Large intestine (tissue), 12 donors: ENCODE data around the gene DNAJB4. TPM values are rescaled to one million over a fixed set of nuclear protein-coding genes. Genes with fewer than 3 reads are reported as not detected.

Source experiments
- DNase-seq, 2 donors: peaks; one replicate each; pipeline versions ENCODE4 v3.0.0 to v3.0.0-alpha.2; 2013
- H3K27ac ChIP-seq: one replicate; pipeline ENCODE4 v1.5.1; 2013; ENCODE audit warnings: low read length
- H3K27me3 ChIP-seq: 2 replicates; pipeline ENCODE4 v1.6.1; 2013; ENCODE audit warnings: low read length; ENCODE audit not compliant: control insufficient read depth, insufficient read depth
- H3K36me3 ChIP-seq: 2 replicates; pipeline ENCODE4 v1.6.1; 2013; ENCODE audit warnings: low read length; ENCODE audit not compliant: control insufficient read depth, insufficient read depth
- H3K4me1 ChIP-seq: one replicate; pipeline ENCODE4 v1.6.1; 2013; ENCODE audit warnings: low read length; ENCODE audit not compliant: control insufficient read depth, insufficient read depth
- H3K4me3 ChIP-seq: one replicate; pipeline ENCODE4 v1.5.1; 2013; ENCODE audit warnings: low read length
- H3K9me3 ChIP-seq: one replicate; pipeline ENCODE4 v1.6.1; 2013; ENCODE audit warnings: mild to moderate bottlenecking, low read depth, low read length, moderate library complexity; ENCODE audit not compliant: control insufficient read depth
- WGBS: methylation state at CpG from one replicate; pipeline ENCODE4 v1.1.5; 2013; ENCODE audit warnings: low lambda C conversion rate; ENCODE audit not compliant: insufficient coverage; 5-methylcytosine and 5-hydroxymethylcytosine counted together
- long read RNA-seq, 11 donors: transcript quantifications; one replicate each; lab custom pipeline, GENCODE V29; 2026
- polyA plus RNA-seq: library from polyadenylated mRNA; unstranded; fragments of 120-200 nt; gene quantifications from one replicate; pipeline ENCODE4 v1.2.1, GENCODE V29; 2013

DNAJB4 gene
- polyA plus RNA-seq = 29.7 TPM
- long read RNA-seq, donor 1, partial matches to known transcripts = 0 of 2 reads
- long read RNA-seq, donor 1, other reads (novel, unspliced or antisense) = 0 of 2 reads
- long read RNA-seq, donor 2, transcript DNAJB4-201 (3 exons, 2,988 nt) = major isoform, 7 of 14 reads
- long read RNA-seq, donor 2, partial matches to known transcripts = 6 of 14 reads
- long read RNA-seq, donor 2, other reads (novel, unspliced or antisense) = 0 of 14 reads
- long read RNA-seq, donor 3 = 0 reads
- long read RNA-seq, donor 4, partial matches to known transcripts = 0 of 2 reads
- long read RNA-seq, donor 4, other reads (novel, unspliced or antisense) = 0 of 2 reads
- long read RNA-seq, donor 5, transcript DNAJB4-201 (3 exons, 2,988 nt) = major isoform, 5 of 12 reads
- long read RNA-seq, donor 5, partial matches to known transcripts = 6 of 12 reads
- long read RNA-seq, donor 5, other reads (novel, unspliced or antisense) = 0 of 12 reads
- long read RNA-seq, donor 6, transcript DNAJB4-201 (3 exons, 2,988 nt) = major isoform, 7 of 10 reads
- long read RNA-seq, donor 6, partial matches to known transcripts = 0 of 10 reads
- long read RNA-seq, donor 6, other reads (novel, unspliced or antisense) = 0 of 10 reads
- long read RNA-seq, donor 7, partial matches to known transcripts = 5 of 10 reads
- long read RNA-seq, donor 7, other reads (novel, unspliced or antisense) = 0 of 10 reads
- long read RNA-seq, donor 8, transcript DNAJB4-201 (3 exons, 2,988 nt) = major isoform, 6 of 16 reads
- long read RNA-seq, donor 8, partial matches to known transcripts = 8 of 16 reads
- long read RNA-seq, donor 8, other reads (novel, unspliced or antisense) = 0 of 16 reads
- long read RNA-seq, donor 9, transcript DNAJB4-206 (3 exons, 949 nt) = major isoform, 6 of 17 reads
- long read RNA-seq, donor 9, transcript DNAJB4-201 (3 exons, 2,988 nt) = minor isoform, 5 of 17 reads
- long read RNA-seq, donor 9, partial matches to known transcripts = 6 of 17 reads
- long read RNA-seq, donor 9, other reads (novel, unspliced or antisense) = 0 of 17 reads
- long read RNA-seq, donor 10, partial matches to known transcripts = 0 of 4 reads
- long read RNA-seq, donor 10, other reads (novel, unspliced or antisense) = 0 of 4 reads
- long read RNA-seq, donor 11, partial matches to known transcripts = 0 of 5 reads
- long read RNA-seq, donor 11, other reads (novel, unspliced or antisense) = 0 of 5 reads

DNA sequence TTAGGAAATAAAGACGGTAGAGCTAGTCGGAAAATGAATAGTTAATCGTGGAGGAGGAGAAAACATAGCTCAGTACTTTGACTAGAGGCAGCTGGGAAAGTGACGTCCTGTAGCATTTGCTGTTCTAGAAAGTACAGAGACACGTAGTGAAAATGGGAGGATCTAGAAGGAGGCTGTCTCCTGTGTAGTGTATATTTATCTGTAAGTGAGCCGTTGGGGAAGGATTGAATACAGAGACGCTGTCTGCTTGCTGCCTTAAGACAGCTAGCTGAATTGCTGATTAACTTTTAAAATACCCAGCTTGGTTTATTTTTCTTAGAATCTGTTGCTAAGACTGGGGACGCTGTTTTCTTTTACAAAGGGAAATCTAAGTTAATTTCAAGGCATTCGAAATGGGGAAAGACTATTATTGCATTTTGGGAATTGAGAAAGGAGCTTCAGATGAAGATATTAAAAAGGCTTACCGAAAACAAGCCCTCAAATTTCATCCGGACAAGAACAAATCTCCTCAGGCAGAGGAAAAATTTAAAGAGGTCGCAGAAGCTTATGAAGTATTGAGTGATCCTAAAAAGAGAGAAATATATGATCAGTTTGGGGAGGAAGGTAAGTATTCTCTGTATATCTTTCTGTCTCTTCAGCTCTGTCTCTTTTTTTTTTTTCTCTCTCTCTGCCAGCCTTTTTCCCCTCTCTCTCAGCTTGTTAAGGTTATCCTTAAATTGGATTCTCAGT lies at the start of gene DNAJB4:
DNAJB4 (plus strand) TSS at position 221 of the 729 bp plus-strand sequence; CDS start at position 393, 172 bp downstream.
- Histone ChIP-seq H3K9me3 (no peaks in the 10 kb centered on the region), H3K27me3 (no peaks in the 10 kb centered on the region), H3K4me3 (peak within 1 kb of the TSS; percentile 63), H3K36me3 (no peaks in the 10 kb centered on the region), H3K27ac (peak within 1 kb of the TSS; percentile 95), H3K4me1 (no peaks in the 10 kb centered on the region)
- WGBS = 13% methylated on average over 5 of the region's 12 CpGs
- DNase-seq = peak; percentile 97

DNA sequence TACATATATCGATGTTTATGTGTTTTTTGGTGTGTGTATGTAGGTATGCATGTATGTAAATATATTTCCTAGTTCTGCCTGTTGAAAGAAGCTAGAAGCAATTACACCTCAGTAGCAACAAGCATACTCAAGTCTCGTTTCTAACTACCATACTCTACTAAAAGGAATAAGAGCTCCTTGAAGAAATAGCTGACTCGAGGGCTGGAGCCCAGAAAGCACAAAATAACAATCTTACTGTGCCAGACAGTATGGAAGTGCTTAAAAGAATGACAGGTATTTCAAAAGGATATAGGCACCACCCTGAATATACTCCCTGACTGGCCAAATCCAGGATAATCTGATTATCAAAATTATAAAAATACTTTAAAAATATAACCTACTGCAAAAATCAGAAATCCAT lies 49.0 kb upstream of the DNAJB4 start:
- peaks cover 76% of the 10 kb centered on the region for H3K36me3 ChIP-seq
- no peak for DNase-seq

DNA sequence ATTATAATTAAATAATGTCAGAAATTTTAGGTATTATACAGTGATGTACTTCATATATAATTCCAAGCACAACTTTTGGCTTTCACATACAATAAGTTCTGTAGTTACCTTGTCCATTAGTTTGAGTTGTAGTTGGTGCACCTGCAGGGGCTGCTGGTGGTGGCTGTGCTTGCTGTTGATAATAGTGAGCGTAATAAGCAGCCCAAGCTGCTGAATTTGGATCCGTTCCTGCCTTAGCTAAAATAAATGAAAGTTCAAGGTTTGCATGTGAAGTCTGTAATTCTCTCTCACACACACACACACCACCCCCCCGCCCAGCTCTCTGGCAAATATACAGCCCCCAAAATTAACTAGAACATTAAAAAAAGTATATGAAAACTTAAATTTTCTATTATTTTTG lies 48.3 kb upstream of the DNAJB4 start:
- Histone ChIP-seq H3K4me1 (no peaks in the 10 kb centered on the region), H3K36me3 (peaks cover 79% of the 10 kb centered on the region), H3K4me3 (no peak overlapping the region), H3K27me3 (no peaks in the 10 kb centered on the region), H3K9me3 (no peaks in the 10 kb centered on the region), H3K27ac (no peak overlapping the region)
- DNase-seq = no peak
- no CpG with 5 or more reads among the region's 3 CpGs for WGBS

More for the DNA sequence above, 49.0 kb upstream of the DNAJB4 start:
- H3K27me3 ChIP-seq = no peaks in the 10 kb centered on the region
- H3K4me1 ChIP-seq = no peaks in the 10 kb centered on the region
- H3K9me3 ChIP-seq = no peaks in the 10 kb centered on the region
- no peak overlapping the region for H3K4me3 ChIP-seq
- no CpG with 5 or more reads among the region's 3 CpGs for WGBS
- H3K27ac ChIP-seq = no peak overlapping the region

DNA sequence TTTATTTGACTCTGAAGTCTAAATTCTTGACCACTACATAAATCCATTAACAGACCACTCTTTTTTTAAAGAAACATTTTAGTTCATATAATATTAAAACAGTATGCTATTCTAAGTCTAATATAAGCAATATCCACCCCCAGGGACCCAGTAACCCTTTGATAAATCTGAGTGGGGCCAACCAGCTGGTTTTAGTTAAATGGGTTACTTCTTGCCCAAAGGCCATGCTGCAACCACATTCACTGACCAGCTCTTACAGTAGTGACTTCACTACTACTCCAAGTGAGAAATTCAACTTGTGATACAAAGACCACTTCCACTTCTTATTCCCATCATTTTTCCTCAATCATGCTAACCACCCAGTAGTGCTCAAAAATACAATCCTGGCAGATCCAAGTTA lies 46.3 kb upstream of the DNAJB4 start:
- Histone ChIP-seq H3K27me3 (no peaks in the 10 kb centered on the region), H3K4me3 (no peak overlapping the region), H3K9me3 (no peaks in the 10 kb centered on the region), H3K27ac (no peak overlapping the region), H3K36me3 (peaks cover 78% of the 10 kb centered on the region), H3K4me1 (no peaks in the 10 kb centered on the region)
- DNase-seq = no peak

DNA sequence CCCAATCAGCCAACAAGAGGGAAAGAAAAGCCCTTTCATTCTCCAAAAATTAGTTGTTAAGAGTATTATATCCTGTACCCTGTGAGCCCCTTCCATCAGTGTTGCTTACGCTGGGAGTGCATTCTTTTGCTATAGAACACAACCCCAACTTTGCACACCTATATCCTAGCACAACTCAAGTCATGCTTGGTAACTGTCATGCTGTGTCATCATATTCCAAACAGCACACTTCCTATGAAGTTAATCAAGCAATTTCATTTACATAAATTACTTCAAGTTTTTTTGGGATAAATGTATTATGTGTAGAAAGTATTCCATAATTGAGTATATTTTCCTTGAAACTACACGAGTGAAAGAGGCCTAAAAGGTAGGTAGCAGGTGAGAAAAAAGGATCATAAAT lies 45.9 kb upstream of the DNAJB4 start:
- no peaks in the 10 kb centered on the region for H3K9me3 ChIP-seq
- 71% methylated on average over 1 of the region's 2 CpGs for WGBS
- H3K4me3 ChIP-seq = no peak overlapping the region
- no peaks in the 10 kb centered on the region for H3K4me1 ChIP-seq
- no peak overlapping the region for H3K27ac ChIP-seq
- peaks cover 80% of the 10 kb centered on the region for H3K36me3 ChIP-seq
- DNase-seq = no peak
- no peaks in the 10 kb centered on the region for H3K27me3 ChIP-seq

DNA sequence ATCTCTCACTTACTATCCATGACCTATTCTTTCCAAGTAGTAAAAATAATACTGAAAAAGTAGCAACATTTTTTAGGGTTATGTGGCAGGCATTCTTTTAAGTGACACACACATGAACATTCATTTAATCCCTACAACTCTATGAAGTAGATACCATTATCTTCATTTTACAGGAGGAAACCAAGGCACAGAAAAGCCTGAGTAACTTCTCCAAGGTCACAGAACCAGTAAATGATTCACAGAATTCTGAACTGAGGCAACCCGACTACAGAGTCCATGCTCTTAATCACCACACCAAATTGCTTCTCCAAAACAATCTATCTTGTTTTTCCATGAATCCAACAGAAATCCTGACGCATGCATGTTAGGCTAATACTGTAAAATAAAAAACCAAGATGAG lies 43.3 kb upstream of the DNAJB4 start:
- no peak overlapping the region for H3K4me3 ChIP-seq
- DNase-seq = peak; percentile 57 to 69
- H3K36me3 ChIP-seq = peaks cover 79% of the 10 kb centered on the region
- H3K9me3 ChIP-seq = no peaks in the 10 kb centered on the region
- WGBS = 0% methylated on average over 1 of the region's 2 CpGs
- peak overlapping the region; percentile 22 for H3K27ac ChIP-seq
- no peaks in the 10 kb centered on the region for H3K27me3 ChIP-seq
- H3K4me1 ChIP-seq = no peaks in the 10 kb centered on the region

DNA sequence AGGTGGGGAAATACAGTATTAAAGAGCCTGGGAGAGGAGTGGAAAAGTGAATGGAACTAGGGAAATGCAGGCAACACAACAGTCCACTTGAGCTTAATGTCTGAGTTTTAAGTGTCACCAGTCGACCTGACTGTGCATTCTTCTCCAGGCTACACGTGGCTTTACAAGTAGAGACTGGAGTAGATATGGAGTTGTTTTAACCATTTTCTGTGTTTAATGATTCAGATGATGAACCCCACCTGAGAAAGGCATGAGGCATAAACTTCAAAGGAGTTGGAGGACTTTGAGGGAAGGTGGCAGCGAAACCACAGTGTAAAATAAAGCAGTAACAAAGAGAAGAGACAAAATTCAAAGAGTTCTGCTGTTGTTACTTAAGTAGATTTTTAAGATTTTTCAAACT lies 38.4 kb upstream of the DNAJB4 start:
- Histone ChIP-seq H3K36me3 (peaks cover 74% of the 10 kb centered on the region), H3K4me3 (no peak overlapping the region), H3K9me3 (no peaks in the 10 kb centered on the region), H3K27ac (no peak overlapping the region), H3K4me1 (no peaks in the 10 kb centered on the region), H3K27me3 (no peaks in the 10 kb centered on the region)
- no CpG with 5 or more reads among the region's 3 CpGs for WGBS
- DNase-seq = no peak

DNA sequence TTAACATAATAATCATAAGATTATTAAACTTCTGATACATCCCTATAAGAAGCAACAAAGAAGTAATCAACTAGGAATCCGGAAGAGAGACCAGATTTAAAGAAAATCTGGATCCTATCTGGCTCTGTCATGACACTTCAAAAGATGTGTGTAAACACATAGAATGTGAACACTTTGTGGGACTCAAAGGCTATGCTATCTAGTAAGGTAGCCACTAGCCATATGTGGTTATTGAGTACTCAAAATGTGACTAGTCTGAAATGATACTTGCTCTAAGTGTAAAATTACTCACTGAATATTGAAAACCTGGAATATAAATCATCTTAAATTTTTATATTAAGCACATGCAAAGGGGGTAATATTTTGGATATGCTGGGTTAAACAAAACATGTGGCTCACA lies 34.5 kb upstream of the DNAJB4 start:
- no peaks in the 10 kb centered on the region for H3K9me3 ChIP-seq
- DNase-seq = no peak
- H3K27ac ChIP-seq = no peak overlapping the region
- H3K27me3 ChIP-seq = no peaks in the 10 kb centered on the region
- peaks cover 5% of the 10 kb centered on the region for H3K4me1 ChIP-seq
- peaks cover 52% of the 10 kb centered on the region for H3K36me3 ChIP-seq
- H3K4me3 ChIP-seq = no peak overlapping the region
- no CpG with 5 or more reads among the region's 1 CpG for WGBS

DNA sequence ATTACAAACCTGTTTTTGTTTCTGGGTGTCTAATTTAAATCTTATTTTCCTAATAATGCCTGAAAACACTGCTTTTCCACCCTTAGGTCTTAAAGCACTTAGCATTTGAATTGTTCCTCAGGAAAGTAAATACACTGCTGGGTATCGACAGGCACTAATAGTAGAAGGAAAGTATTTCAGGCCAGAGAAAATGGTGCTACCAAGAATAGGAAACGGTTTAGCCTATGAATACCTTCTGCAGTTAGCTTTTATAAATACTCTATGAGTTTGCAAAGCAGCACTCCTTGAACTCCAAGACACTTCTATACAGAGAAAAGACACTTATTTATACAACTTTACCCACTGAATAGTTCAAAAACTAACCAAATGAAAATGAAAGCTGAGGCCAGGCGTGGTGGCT lies 32.7 kb upstream of the DNAJB4 start:
- Histone ChIP-seq H3K27ac (no peak overlapping the region), H3K4me3 (no peak overlapping the region), H3K4me1 (peaks cover 10% of the 10 kb centered on the region), H3K36me3 (peaks cover 40% of the 10 kb centered on the region), H3K27me3 (no peaks in the 10 kb centered on the region), H3K9me3 (no peaks in the 10 kb centered on the region)
- DNase-seq = no peak
- 71% methylated on average over 1 of the region's 3 CpGs for WGBS

DNA sequence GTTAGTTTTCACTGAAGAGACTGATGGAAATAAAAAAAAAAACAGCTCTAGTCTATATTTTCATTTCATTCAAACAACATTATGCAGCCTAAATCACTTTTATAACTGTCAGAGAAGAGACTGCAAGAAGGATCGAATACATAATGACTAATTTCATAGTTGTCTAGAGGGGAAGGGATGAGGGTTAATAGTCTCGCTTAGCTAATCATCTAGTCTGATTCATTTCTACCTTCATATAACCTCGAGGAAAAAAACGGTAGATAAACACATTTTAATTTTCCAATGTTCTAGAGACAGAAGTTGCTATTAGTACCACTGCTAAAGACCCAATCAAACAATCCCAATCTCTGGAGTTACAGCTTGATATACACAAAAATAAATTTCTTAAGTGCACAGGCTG lies 29.4 kb upstream of the DNAJB4 start:
- Histone ChIP-seq H3K27me3 (no peaks in the 10 kb centered on the region), H3K36me3 (peaks cover 19% of the 10 kb centered on the region), H3K4me1 (peaks cover 10% of the 10 kb centered on the region), H3K27ac (no peak overlapping the region), H3K4me3 (peak overlapping the region; percentile 75), H3K9me3 (no peaks in the 10 kb centered on the region)
- WGBS = no CpG with 5 or more reads among the region's 4 CpGs
- no peak for DNase-seq
